Measurements from ENCODE around the gene WDHD1.
"Not testable (repeated sequence)": the region's sequence is repeated elsewhere in the genome, so short reads cannot be mapped to it uniquely, and the experiment has no call there.

Gene WDHD1

GRCh38 chr14:55028476-55028875, 1.6 kb upstream of the WDHD1 start:
- no peak for DNase-seq (ENCODE audit: low read depth)
- H3K4me3 ChIP-seq (ENCODE audit: control insufficient read depth, low read depth, low read length): peak overlapping the region; percentile 100
- TF ChIP-seq CTCF (IDR thresholded peaks at IDR 0.05; ENCODE audit: control insufficient read depth, insufficient read depth, low read depth, low read length, missing control alignments): no peak

- H3K4me3 ChIP-seq (ENCODE audit: control insufficient read depth, low read depth, low read length): peak overlapping the region; percentile 100
- TF ChIP-seq CTCF (IDR thresholded peaks at IDR 0.05; ENCODE audit: control insufficient read depth, insufficient read depth, low read depth, low read length, missing control alignments): no peak
- no peak for DNase-seq (ENCODE audit: low read depth)
Measured at GRCh38 chr14:55028066-55028465, 1.2 kb upstream of the WDHD1 start.

GRCh38 chr14:55026441-55026792, 482 bp downstream of the WDHD1 start:
- H3K4me3 ChIP-seq (ENCODE audit: control insufficient read depth, low read depth, low read length): peak overlapping the region; percentile 100
- no peak for DNase-seq (ENCODE audit: low read depth)
- TF ChIP-seq CTCF (IDR thresholded peaks at IDR 0.05; ENCODE audit: control insufficient read depth, insufficient read depth, low read depth, low read length, missing control alignments): no peak

- no peak for DNase-seq (ENCODE audit: low read depth)
- no peak for TF ChIP-seq CTCF (IDR thresholded peaks at IDR 0.05; ENCODE audit: control insufficient read depth, insufficient read depth, low read depth, low read length, missing control alignments)
- peak overlapping the region; percentile 100 for H3K4me3 ChIP-seq (ENCODE audit: control insufficient read depth, low read depth, low read length)
Measured at GRCh38 chr14:55025948-55026347, 951 bp downstream of the WDHD1 start.

- not testable (repeated sequence) for DNase-seq (ENCODE audit: low read depth); H3K4me3 ChIP-seq (ENCODE audit: control insufficient read depth, low read depth, low read length)
Measured at GRCh38 chr14:55024365-55024764, 2.5 kb downstream of the WDHD1 start.

- H3K4me3 ChIP-seq (ENCODE audit: control insufficient read depth, low read depth, low read length): no peak overlapping the region
- no peak for TF ChIP-seq CTCF (IDR thresholded peaks at IDR 0.05; ENCODE audit: control insufficient read depth, insufficient read depth, low read depth, low read length, missing control alignments)
- no peak for DNase-seq (ENCODE audit: low read depth)
Measured at GRCh38 chr14:55019968-55020554, 6.8 kb downstream of the WDHD1 start.

GRCh38 chr14:55015006-55015405, 11.9 kb downstream of the WDHD1 start:
- H3K4me3 ChIP-seq (ENCODE audit: control insufficient read depth, low read depth, low read length): no peak overlapping the region
- no peak for TF ChIP-seq CTCF (IDR thresholded peaks at IDR 0.05; ENCODE audit: control insufficient read depth, insufficient read depth, low read depth, low read length, missing control alignments)
- DNase-seq (ENCODE audit: low read depth): no peak

All from AG09309 (cell line).